OCI-M2 (cell line): ENCODE results near the gene DIPK1C.
"Not testable (repeated sequence)": the region's sequence is repeated elsewhere in the genome, so short reads cannot be mapped to it uniquely, and the experiment has no call there.

Experiments
- DNase-seq: peaks from one replicate; lab custom pipeline; 2025; ENCODE audit not compliant: unreplicated experiment; lab: John Stamatoyannopoulos, UW

DIPK1C gene

DNA sequence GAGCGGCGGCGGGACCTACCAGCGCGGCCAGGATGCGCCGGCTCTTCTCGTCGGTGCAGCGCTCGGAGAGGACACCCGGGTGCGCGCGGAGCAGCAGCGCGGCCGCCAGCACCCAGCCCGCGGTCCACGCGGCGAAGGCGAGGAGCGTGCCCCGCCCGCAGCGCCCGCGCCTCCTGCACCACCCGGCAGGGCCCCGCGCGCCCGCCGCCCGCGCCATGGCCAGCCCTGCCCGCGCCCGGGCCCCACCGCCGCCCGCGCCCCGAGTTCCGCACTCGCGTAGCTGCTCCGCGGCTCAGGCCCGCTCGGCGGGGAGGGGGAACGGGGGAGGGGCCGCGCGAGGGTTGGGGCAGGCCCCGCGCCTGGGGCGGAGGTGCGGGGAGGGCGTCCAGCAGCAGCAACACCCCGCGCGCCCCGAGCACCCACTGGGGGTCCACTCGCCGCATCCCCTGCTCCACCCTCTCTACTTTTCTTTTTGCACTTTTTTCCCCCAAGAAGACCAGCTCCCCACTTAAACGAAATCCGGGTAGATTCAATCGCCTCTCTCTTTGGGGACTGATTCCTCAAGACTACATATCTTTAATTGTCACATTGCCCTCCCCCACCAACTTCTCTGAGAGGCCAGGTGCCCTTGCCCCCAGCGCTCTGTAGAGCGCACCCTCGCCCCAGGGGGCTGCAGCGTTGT is at the start of gene DIPK1C:
Gene DIPK1C (minus strand): TSS at position 266 of the 682 bp plus-strand sequence. CDS start 49 bp downstream, at position 217.
- DNase-seq: no peak

GRCh38 chr18:74506448-74507084 is 49.5 kb upstream of the DIPK1C start:
- DNase-seq: no peak

GRCh38 chr18:74505776-74506175 is 48.7 kb upstream of the DIPK1C start:
- DNase-seq: no peak

- no peak for DNase-seq
Observed at GRCh38 chr18:74503137-74503536, 46.0 kb upstream of the DIPK1C start.

DNA sequence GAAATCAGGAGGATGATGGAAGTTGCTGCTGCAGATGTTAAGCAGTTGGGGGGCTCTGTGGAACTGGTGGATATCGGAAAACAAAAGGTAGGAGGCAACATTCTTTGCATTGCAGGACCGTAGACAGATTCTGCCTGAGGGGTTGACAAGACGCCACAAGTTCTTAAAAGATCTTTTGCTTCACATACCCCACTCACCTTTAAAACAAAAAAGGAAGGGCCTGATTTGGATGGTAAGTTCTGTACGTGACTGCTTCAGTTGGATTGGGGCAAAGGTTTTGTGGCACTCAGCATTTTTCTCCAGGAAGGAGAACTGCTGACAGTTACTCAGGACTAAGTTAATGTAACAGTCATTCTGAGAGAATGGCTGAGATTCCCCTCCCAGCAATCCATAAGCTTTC is 44.3 kb upstream of the DIPK1C start:
- no peak for DNase-seq

DNA sequence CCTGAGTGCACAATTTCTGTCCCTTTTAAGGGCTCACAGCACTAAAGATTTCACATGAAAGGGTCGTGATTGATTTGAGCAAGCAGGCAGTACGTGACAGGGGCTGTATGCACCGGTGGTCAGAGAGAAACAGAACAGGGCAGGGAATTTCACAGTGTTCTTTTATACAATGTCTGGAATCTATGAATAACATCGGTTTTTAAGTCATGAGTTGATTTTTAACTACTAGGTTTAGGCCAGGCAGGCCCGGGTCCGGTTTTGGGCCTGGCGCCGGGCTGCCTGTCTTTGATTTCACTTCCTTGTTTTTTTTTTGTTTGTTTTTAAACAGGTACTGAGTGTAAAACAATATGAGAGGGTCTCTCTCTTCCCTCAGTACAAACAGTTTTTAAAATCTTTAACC is 43.7 kb upstream of the DIPK1C start:
- DNase-seq: not testable (repeated sequence)

DNA sequence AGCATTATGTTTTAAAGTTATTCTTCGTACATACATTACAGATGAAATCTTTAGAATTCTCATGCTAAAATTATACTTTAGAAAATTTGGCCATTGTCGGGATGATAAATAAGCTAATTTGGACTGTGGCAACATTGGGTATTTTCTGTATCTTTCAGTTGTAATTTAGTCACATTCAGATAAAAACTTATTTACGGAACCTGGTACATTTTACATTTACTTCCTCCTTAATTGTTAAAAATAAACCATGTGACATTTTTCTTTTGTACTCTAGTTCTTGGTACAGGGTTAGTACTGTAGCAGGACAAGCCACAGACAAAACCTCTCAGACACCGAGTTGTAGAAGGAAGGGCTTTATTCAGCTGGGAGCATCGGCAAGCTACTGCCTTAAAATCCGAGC is 43.3 kb upstream of the DIPK1C start:
- no peak for DNase-seq

DNA sequence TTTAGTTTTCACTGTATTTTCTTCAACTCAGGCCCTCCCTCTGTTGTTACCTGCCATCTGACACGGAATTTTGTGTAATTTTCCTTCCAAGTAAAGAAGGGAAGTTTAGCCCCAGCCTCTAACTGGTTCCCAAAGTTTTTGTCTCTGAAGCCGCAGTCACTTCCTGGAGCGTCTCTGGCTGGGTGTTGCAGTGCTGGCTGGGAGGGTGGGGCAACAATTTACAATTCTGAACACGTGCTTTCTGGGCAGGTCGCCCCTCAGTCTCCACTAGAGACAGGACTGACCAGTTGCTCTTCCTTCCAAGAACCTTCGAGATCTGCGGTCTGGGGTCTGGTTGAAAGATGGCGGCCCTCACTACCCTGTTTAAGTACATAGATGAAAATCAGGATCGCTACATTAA is 42.5 kb upstream of the DIPK1C start:
- no peak for DNase-seq

- DNase-seq: no peak
Observed at GRCh38 chr18:74498712-74499627, 41.9 kb upstream of the DIPK1C start.

- DNase-seq: no peak
Observed at GRCh38 chr18:74497778-74498177, 40.7 kb upstream of the DIPK1C start.

DNA sequence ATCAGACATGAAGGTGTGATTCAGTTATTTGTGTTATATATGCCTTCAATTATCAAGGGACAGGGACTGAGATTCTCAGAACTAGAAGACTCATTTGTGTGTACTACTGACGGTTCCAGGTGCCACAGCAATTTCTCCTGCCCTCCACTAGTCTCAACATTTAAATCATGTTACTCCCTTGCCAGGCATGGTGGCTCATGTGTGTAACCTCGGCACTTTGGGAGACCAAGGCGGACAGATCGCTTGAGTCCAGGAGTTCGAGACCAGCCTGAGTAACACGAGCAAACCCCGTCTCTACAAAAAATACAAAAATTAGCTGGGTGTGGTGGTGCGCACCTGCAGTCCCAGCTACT is 40.2 kb upstream of the DIPK1C start:
- DNase-seq: no peak

DNA sequence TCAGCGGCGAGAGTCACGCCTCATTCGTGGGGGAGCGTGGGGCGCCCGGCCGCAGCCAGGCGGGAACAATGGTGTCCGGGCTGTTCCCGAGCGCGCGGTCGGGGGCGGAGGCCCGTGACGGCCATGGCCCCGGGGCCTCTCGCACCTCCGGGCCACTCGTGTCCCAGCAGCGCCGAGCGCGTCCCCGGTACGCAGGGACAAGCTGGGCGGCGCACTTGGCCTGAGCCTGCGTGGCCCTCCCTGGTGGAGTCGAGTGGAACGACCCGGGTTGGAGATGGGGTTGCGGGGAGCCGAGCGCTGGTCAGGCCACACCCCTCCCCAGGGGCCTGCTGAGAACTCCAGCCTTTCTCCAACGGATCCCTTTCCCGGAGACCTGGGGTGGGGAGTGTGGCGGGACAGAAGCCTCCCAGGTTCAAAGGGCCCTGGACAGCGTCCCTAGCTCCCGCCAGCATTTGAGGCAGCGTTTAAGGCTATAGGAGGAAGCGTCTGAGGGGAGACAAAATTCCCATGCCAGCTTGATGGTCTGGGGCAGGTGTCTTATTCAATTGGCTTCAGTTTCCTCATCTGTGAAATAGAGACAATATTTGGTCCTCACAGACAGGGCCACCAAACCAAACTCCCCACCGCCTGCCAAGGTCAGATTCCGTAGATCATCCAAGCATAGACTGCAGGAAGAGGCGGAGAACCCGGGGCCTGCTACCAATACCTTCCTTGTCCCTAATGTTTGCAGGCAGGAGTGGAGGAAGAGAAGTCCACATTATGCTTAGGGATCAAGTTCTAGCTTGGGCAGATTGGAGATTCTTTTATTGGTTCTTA is 39.6 kb upstream of the DIPK1C start:
- DNase-seq: no peak

DNA sequence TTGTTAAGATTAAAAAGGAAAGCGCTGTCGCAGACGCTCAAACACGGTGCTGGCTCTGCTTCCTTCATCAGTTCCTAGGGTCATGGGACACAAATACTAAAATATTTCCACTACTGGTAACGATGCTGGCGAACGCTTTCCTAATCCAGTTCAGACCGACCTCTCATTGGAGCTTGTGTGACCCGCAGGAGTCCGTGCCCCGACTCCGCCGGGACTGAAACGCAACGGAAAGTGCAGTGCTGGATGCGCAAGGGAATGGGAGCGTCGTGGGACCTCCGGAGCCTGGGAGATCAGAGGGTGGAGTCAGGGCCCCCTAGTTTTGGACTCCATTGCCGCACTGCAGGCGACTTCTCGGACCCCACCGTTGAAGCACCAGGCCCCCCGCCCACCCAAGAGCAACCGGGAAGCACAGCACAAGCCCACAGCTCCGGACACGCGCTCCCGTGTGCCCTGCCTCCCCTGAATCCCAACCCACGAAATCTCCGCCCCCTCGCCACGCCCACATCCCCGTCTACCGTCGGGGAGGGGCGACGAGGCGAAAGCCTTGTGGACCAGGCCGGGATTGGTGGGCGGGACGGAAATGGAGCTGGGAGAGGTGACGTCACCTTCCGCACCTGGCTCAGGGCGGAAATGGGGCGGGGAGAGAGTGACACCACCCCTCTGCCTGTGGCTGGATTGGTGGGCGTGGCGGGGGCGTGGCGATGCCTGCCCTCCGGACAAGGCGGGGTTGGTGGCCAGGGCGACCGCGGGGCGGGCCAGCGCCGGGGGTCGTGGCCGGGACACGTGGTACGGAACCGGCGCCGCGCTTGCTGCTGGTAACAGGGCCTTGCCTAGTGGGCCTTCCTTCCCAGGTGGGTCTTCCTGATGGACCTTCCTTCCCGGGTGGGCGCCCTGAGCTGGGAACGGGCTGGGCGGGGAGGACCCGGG is 38.7 kb upstream of the DIPK1C start, which contains the start of gene CNDP2:
Gene CNDP2 (plus strand): TSS at position 783 of the 927 bp plus-strand sequence. CDS start 3,611 bp downstream, outside the sequence.
- peak; percentile 84 for DNase-seq

GRCh38 chr18:74494514-74494913 is 37.4 kb upstream of the DIPK1C start:
- no peak for DNase-seq

GRCh38 chr18:74493689-74494088 is 36.6 kb upstream of the DIPK1C start:
- no peak for DNase-seq

- no peak for DNase-seq
Observed at GRCh38 chr18:74492259-74492658, 35.2 kb upstream of the DIPK1C start.

- DNase-seq: no peak
Observed at GRCh38 chr18:74489676-74490075, 32.6 kb upstream of the DIPK1C start.

GRCh38 chr18:74488864-74489263 is 31.8 kb upstream of the DIPK1C start:
- DNase-seq: no peak

DNA sequence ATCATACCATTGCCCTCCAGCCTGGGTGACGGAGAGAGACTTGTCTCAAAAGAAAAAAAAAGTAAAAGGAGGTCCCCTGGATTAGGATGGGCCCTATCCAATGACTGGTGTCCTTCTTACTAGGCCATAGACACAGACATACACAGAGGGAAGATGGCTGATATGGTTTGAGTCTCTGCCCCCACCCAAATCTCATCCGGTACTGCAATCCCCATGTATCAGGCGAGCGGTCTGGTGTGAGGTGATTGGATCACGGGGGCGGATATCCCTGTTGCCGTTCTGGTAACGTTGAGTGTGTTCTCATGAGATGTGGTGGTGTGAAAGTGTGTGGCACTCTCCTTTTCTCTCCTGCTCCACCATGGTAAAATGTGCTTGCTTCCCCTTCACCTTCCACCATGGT is 31.2 kb upstream of the DIPK1C start:
- DNase-seq: no peak
